Posterior cingulate gyrus (tissue), 11 donors: ENCODE data around the gene SPINT3.

Experiments
- DNase-seq, 10 donors: peaks; one replicate each; pipeline versions ENCODE4 v3.0.0 to v3.0.0-alpha.2; 2020 to 2021; ENCODE audit warnings: mixed read lengths in 3 of 10
- intact Hi-C: fragments of 100-400 bp; cut with DNase I; formaldehyde crosslinking; loops from one replicate; pipeline ENCODE4 v1.15.1; 2023

SPINT3 gene

GRCh38 chr20:45463709-45464108, 51.7 kb downstream of the SPINT3 start:
- DNase-seq = no peak
- intact Hi-C loops = loop anchor here (10.0 kb wide), 1 partner anchor 301 kb away; no protein-coding TSS in a partner anchor

GRCh38 chr20:45462711-45463509, 52.5 kb downstream of the SPINT3 start:
- no peak for DNase-seq
- intact Hi-C loops = loop anchor here (10.0 kb wide), 1 partner anchor 302 kb away; no protein-coding TSS in a partner anchor
